ENCODE data around the gene CCDC88C.
A peak's percentile ranks its signal among the peaks of the same experiment; 100 is the strongest.

Gene CCDC88C

GRCh38 chr14:91424813-91425530 is 7.4 kb upstream of the CCDC88C start:
- in situ Hi-C loops (cut with MboI; ENCODE audit: low sequenced_read_pairs, unreplicated experiment), result loop anchor here (10.0 to 25.0 kb wide), 2 partner anchors 110 to 238 kb away; no protein-coding TSS in a partner anchor
- no peak for DNase-seq (ENCODE audit: low spot score)
- TF ChIP-seq CTCF (IDR thresholded peaks at IDR 0.05; ENCODE audit: borderline replicate concordance, control extremely low read depth, extremely low read depth, insufficient read depth, missing control alignments), result no peak

GRCh38 chr14:91420686-91421085 is 3.1 kb upstream of the CCDC88C start:
- in situ Hi-C loops (cut with MboI; ENCODE audit: low sequenced_read_pairs, unreplicated experiment), result loop anchor here (10.0 to 25.0 kb wide), 2 partner anchors 106 to 233 kb away; no protein-coding TSS in a partner anchor

DNA sequence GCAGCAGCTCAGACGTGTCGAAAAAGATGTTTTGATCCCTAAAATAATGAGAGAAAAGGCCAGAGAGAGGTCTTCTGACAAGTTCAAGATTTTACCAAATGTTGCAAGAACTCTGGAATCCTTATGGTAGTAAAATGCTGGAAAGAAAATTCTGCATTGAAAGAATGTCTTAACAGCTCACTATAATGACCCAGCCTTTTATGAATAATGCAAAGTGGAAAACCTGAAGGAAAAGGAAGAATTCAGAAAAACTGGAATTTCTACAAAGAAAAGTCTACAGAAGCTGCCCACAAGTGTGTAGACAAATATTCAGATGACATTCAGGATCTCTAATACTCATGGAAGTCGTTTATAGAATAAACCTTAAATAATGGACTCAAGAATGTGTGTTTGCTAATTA is 1.8 kb upstream of the CCDC88C start:
- in situ Hi-C loops (cut with MboI; ENCODE audit: low sequenced_read_pairs, unreplicated experiment), result loop anchor here (25.0 kb wide), 1 partner anchor 232 kb away; no protein-coding TSS in a partner anchor
- TF ChIP-seq CTCF (IDR thresholded peaks at IDR 0.05; ENCODE audit: borderline replicate concordance, control extremely low read depth, extremely low read depth, insufficient read depth, missing control alignments), result no peak
- DNase-seq (ENCODE audit: low spot score), result no peak

More at GRCh38 chr14:91420686-91421085, 3.1 kb upstream of the CCDC88C start:
- no peak for DNase-seq (ENCODE audit: low spot score)
- TF ChIP-seq CTCF (IDR thresholded peaks at IDR 0.05; ENCODE audit: borderline replicate concordance, control extremely low read depth, extremely low read depth, insufficient read depth, missing control alignments), result no peak

GRCh38 chr14:91419044-91419397 is 1.4 kb upstream of the CCDC88C start:
- TF ChIP-seq CTCF (IDR thresholded peaks at IDR 0.05; ENCODE audit: borderline replicate concordance, control extremely low read depth, extremely low read depth, insufficient read depth, missing control alignments), result no peak
- no peak for DNase-seq (ENCODE audit: low spot score)
- in situ Hi-C loops (cut with MboI; ENCODE audit: low sequenced_read_pairs, unreplicated experiment), result loop anchor here (25.0 kb wide), 1 partner anchor 232 kb away; no protein-coding TSS in a partner anchor

DNA sequence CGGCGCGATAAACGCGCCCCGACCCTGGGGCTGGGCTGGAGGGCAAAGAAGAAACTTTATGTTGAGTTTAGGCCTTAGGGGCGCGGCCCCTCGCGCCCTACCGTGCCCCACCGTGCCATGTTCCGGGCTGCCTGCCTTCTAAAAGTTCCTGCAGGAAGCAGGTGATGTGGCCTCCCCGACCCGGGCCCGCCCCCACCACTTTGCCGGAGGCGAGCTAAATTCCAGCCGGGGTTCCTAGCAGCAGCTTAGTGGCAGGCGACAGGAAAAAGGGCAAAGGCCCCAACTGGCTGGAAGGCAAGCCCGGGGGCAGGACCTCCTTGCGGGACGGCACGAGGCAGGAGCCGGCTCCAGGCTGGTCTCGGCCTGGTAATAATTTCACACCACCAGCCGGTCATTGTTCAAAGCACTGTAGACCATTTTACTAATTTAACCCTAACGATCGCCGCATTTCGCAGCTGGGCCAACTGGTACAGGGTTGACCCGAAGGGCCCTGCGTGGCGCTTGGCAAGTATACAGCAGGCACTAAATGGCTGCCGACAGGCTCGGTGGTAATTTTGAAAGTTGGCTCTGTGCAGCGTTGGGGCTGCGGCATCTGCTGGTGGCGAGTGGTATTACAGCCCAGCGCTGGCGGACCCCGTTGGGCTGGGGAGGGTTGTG is 895 bp upstream of the CCDC88C start:
- in situ Hi-C loops (cut with MboI; ENCODE audit: low sequenced_read_pairs, unreplicated experiment), result loop anchor here (25.0 kb wide), 1 partner anchor 231 kb away; no protein-coding TSS in a partner anchor
- DNase-seq (ENCODE audit: low spot score), result peak; percentile 63
- peak; percentile 94 for TF ChIP-seq CTCF (IDR thresholded peaks at IDR 0.05; ENCODE audit: borderline replicate concordance, control extremely low read depth, extremely low read depth, insufficient read depth, missing control alignments)

DNA sequence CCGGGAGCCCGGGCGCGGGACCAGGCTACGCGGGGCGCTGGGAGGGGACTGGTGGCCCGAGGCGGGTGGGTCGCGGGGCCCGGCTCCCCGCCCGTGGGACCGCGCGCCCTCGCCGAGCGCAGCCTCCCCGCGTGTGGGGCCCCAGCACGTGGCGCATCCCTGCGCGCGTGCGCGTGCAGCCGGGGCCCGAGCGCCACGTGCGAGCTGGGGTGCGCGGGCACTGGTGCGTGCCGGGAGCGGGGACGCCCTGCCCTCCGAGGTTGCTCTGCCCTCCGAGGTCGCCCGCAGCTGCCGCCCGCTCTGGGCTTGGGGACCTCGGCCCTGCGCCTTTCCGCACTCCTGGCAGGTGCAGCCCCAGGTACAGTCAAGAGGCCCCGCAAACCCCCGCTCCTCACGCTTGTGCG is 365 bp upstream of the CCDC88C start:
- in situ Hi-C loops (cut with MboI; ENCODE audit: low sequenced_read_pairs, unreplicated experiment), result loop anchor here (25.0 kb wide), 1 partner anchor 231 kb away; no protein-coding TSS in a partner anchor
- DNase-seq (ENCODE audit: low spot score), result peak; percentile 67
- TF ChIP-seq CTCF (IDR thresholded peaks at IDR 0.05; ENCODE audit: borderline replicate concordance, control extremely low read depth, extremely low read depth, insufficient read depth, missing control alignments), result no peak

Data from GM13976 (cell line).